GM18873 (cell line): Measurements from ENCODE around the gene SATB1.
"Not testable (repeated sequence)": the region's sequence is repeated elsewhere in the genome, so short reads cannot be mapped to it uniquely, and the experiment has no call there.

Experiments used
- ATAC-seq: cut with Tn5 transposase; IDR thresholded peaks from one replicate; pipeline ENCODE4 v1.9.1; 2021; ENCODE audit warnings: mild to moderate bottlenecking, moderate library complexity, moderate number of reproducible peaks; ENCODE audit not compliant: unreplicated experiment, low FRiP score

SATB1 gene

GRCh38 chr3:18424729-18425640 lies at the start of gene SATB1:
Gene SATB1, minus strand, starts transcription at chr3:18425339. Its CDS starts 4,372 bp downstream, at chr3:18420967.
- no peak for ATAC-seq

- ATAC-seq = no peak
These were observed 49.1 kb upstream of the SATB1 start for GRCh38 chr3:18474202-18474601.

GRCh38 chr3:18469775-18470174 lies 44.6 kb upstream of the SATB1 start:
- no peak for ATAC-seq

GRCh38 chr3:18466136-18466535 lies 41.0 kb upstream of the SATB1 start:
- no peak for ATAC-seq

- ATAC-seq = no peak
These were observed 29.6 kb upstream of the SATB1 start for GRCh38 chr3:18454766-18455165.

- ATAC-seq = not testable (repeated sequence)
These were observed 24.5 kb upstream of the SATB1 start for GRCh38 chr3:18449618-18450017.

- no peak for ATAC-seq
These were observed 22.6 kb upstream of the SATB1 start for GRCh38 chr3:18447720-18448119.

- ATAC-seq = no peak
These were observed 21.1 kb upstream of the SATB1 start for GRCh38 chr3:18446149-18446825.

GRCh38 chr3:18445401-18446148 lies 20.4 kb upstream of the SATB1 start:
- no peak for ATAC-seq

- ATAC-seq = no peak
These were observed 19.7 kb upstream of the SATB1 start for GRCh38 chr3:18444595-18445400.

GRCh38 chr3:18443665-18444594 lies 18.8 kb upstream of the SATB1 start:
- no peak for ATAC-seq

GRCh38 chr3:18442756-18443664 lies 17.9 kb upstream of the SATB1 start:
- no peak for ATAC-seq

GRCh38 chr3:18441551-18441950 lies 16.4 kb upstream of the SATB1 start:
- ATAC-seq = no peak

GRCh38 chr3:18440066-18440722 lies 15.1 kb upstream of the SATB1 start:
- no peak for ATAC-seq

- ATAC-seq = no peak
These were observed 14.1 kb upstream of the SATB1 start for GRCh38 chr3:18439281-18439680.

GRCh38 chr3:18438586-18438985 lies 13.4 kb upstream of the SATB1 start:
- no peak for ATAC-seq

GRCh38 chr3:18436213-18436612 lies 11.1 kb upstream of the SATB1 start:
- no peak for ATAC-seq

GRCh38 chr3:18434711-18435110 lies 9.6 kb upstream of the SATB1 start:
- no peak for ATAC-seq
